Measurements from ENCODE around the gene ATP5PF.
"Not testable (repeated sequence)": the region's sequence is repeated elsewhere in the genome, so short reads cannot be mapped to it uniquely, and the experiment has no call there.

ATP5PF gene

GRCh38 chr21:25734904-25735645, at the start of gene ATP5PF, which contains the start of gene GABPA:
TSS of gene ATP5PF (minus strand) at chr21:25734904. CDS start at chr21:25729794, 5,110 bp downstream.
TSS of gene GABPA (plus strand) at chr21:25734972. CDS start at chr21:25741599, 6,627 bp downstream.
- DNase-seq (ENCODE audit: low read depth in 2 of 2): peak; percentile 92 to 98

- not testable (repeated sequence) for DNase-seq (ENCODE audit: low read depth in 2 of 2)
Measured at GRCh38 chr21:25778126-25778875, 43.6 kb upstream of the ATP5PF start.

GRCh38 chr21:25776440-25776839, 41.7 kb upstream of the ATP5PF start:
- no peak for DNase-seq (ENCODE audit: low read depth in 2 of 2)

- no peak for DNase-seq (ENCODE audit: low read depth in 2 of 2)
Measured at GRCh38 chr21:25772686-25773085, 38.0 kb upstream of the ATP5PF start.

GRCh38 chr21:25767921-25768320, 33.2 kb upstream of the ATP5PF start:
- no peak for DNase-seq (ENCODE audit: low read depth in 2 of 2)

GRCh38 chr21:25764065-25764464, 29.4 kb upstream of the ATP5PF start:
- DNase-seq (ENCODE audit: low read depth in 2 of 2): no peak

GRCh38 chr21:25760677-25761076, 26.0 kb upstream of the ATP5PF start:
- no peak for DNase-seq (ENCODE audit: low read depth in 2 of 2)

GRCh38 chr21:25760061-25760460, 25.4 kb upstream of the ATP5PF start:
- DNase-seq (ENCODE audit: low read depth in 2 of 2): no peak

GRCh38 chr21:25759573-25759972, 24.9 kb upstream of the ATP5PF start:
- no peak for DNase-seq (ENCODE audit: low read depth in 2 of 2)

GRCh38 chr21:25757531-25757930, 22.8 kb upstream of the ATP5PF start:
- DNase-seq (ENCODE audit: low read depth in 2 of 2): no peak

GRCh38 chr21:25756190-25756932, 21.7 kb upstream of the ATP5PF start:
- no peak for DNase-seq (ENCODE audit: low read depth in 2 of 2)

- DNase-seq (ENCODE audit: low read depth in 2 of 2): no peak
Measured at GRCh38 chr21:25752416-25752815, 17.7 kb upstream of the ATP5PF start.

GRCh38 chr21:25750085-25750484, 15.4 kb upstream of the ATP5PF start:
- DNase-seq (ENCODE audit: low read depth in 2 of 2): no peak

- no peak for DNase-seq (ENCODE audit: low read depth in 2 of 2)
Measured at GRCh38 chr21:25744854-25745253, 10.2 kb upstream of the ATP5PF start.

- no peak for DNase-seq (ENCODE audit: low read depth in 2 of 2)
Measured at GRCh38 chr21:25742900-25743299, 8.2 kb upstream of the ATP5PF start.

- no peak for DNase-seq (ENCODE audit: low read depth in 2 of 2)
Measured at GRCh38 chr21:25737421-25737820, 2.7 kb upstream of the ATP5PF start.

- peak; percentile 26 to 66 for DNase-seq (ENCODE audit: low read depth in 2 of 2)
Measured at GRCh38 chr21:25735646-25736597, 1.2 kb upstream of the ATP5PF start.

- DNase-seq (ENCODE audit: low read depth in 2 of 2): no peak
Measured at GRCh38 chr21:25734654-25734903, 125 bp downstream of the ATP5PF start.

- DNase-seq (ENCODE audit: low read depth in 2 of 2): no peak
Measured at GRCh38 chr21:25733859-25734653, 648 bp downstream of the ATP5PF start.

- DNase-seq (ENCODE audit: low read depth in 2 of 2): no peak
Measured at GRCh38 chr21:25732091-25732760, 2.5 kb downstream of the ATP5PF start.
